ENCODE data around the gene KRTAP12-1. TPM values are rescaled to one million over a fixed set of nuclear protein-coding genes. Genes with fewer than 3 reads are reported as not detected.

The KRTAP12-1 gene
- polyA plus RNA-seq, 3 donors = not detected

DNA sequence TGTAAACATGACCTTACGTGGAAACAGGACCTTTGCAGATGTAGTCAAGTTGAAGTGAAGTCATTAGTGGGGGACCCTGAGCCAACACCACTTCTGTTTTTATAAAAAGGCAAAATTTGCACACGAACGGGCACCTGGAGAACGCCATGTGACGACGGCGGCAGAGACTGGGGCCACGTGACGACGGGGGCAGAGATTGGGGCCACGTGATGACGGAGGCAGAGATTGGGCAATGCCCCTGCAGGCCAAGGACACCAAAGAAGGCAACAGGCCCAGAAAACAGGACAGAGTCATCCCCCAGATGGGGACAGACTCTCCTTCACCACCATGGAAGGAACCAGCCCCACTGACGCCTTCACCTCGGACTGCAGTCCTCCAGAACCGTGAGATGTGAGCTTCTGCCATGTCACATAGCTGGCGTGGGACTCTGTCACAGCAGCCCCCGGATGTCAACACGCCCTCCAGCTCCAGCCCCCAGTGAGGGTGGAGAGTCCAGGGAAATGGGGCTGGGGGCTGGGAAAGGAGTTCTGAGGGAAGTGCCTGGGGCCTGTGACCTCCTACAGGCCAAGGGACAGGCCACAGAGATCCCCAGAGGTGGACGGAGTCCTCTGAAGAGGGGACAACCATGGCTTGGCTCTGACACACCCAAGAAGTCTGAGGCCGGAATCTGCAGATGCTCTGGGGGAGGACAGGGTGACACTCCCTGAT, 31.5 kb downstream of the KRTAP12-1 start:
- Histone ChIP-seq H3K36me3 (replicated peaks in 1 of 2; ENCODE audit: control insufficient read depth in 1 of 2, insufficient read depth in 2 of 2, low read length in 2 of 2) (no peaks in the 10 kb centered on the region), H3K9ac (ENCODE audit: insufficient read depth, low read length, poor library complexity, severe bottlenecking) (no peak overlapping the region), H2AFZ (ENCODE audit: insufficient read depth, low read depth, low read length, poor library complexity, severe bottlenecking) (no peak overlapping the region), H3K79me2 (ENCODE audit: insufficient read depth, low read length) (no peaks in the 10 kb centered on the region), H3K4me2 (replicated peaks; ENCODE audit: extremely low read depth, low read length, poor library complexity, severe bottlenecking) (no peak overlapping the region), H3K4me1 (ENCODE audit: control insufficient read depth in 1 of 2, insufficient read depth in 2 of 2, low read length in 2 of 2) (no peaks in the 10 kb centered on the region), H4K20me1 (ENCODE audit: insufficient read depth, low read length) (no peaks in the 10 kb centered on the region), H3K4me3 (replicated peaks in 1 of 3; ENCODE audit: low read depth in 2 of 3, low read length in 3 of 3) (no peak overlapping the region), H3K27ac (ENCODE audit: low read depth in 1 of 2, low read length in 2 of 2) (no peak overlapping the region), H3K27me3 (ENCODE audit: control insufficient read depth in 2 of 2, insufficient read depth in 2 of 2, low read length in 2 of 2) (no peaks in the 10 kb centered on the region), H3K9me3 (replicated peaks in 1 of 2; ENCODE audit: control insufficient read depth in 1 of 2, insufficient read depth in 1 of 2, low read length in 2 of 2) (peaks cover 1 to 18% of the 10 kb centered on the region in 2 donors)
- no peak overlapping the region for H3K4me3 Mint-ChIP-seq
- TF ChIP-seq, protein P1, sequence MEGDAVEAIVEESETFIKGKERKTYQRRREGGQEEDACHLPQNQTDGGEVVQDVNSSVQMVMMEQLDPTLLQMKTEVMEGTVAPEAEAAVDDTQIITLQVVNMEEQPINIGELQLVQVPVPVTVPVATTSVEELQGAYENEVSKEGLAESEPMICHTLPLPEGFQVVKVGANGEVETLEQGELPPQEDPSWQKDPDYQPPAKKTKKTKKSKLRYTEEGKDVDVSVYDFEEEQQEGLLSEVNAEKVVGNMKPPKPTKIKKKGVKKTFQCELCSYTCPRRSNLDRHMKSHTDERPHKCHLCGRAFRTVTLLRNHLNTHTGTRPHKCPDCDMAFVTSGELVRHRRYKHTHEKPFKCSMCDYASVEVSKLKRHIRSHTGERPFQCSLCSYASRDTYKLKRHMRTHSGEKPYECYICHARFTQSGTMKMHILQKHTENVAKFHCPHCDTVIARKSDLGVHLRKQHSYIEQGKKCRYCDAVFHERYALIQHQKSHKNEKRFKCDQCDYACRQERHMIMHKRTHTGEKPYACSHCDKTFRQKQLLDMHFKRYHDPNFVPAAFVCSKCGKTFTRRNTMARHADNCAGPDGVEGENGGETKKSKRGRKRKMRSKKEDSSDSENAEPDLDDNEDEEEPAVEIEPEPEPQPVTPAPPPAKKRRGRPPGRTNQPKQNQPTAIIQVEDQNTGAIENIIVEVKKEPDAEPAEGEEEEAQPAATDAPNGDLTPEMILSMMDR (IDR thresholded peaks at IDR 0.05) = no peak
- H3K27me3 Mint-ChIP-seq (ENCODE audit: low read depth in 3 of 3) = peaks cover 2 to 14% (median 6%) of the 10 kb centered on the region in 3 donors
- no peak for DNase-seq
- intact Hi-C loops (cut with micrococcal nuclease) = no loop called here
- WGBS (ENCODE audit: insufficient coverage) = 85% methylated on average over 15 of the region's 20 CpGs
- H3K27ac Mint-ChIP-seq = no peak overlapping the region
- no peaks in the 10 kb centered on the region for H3K36me3 Mint-ChIP-seq
- H3K9me3 Mint-ChIP-seq = peaks cover 9 to 30% (median 21%) of the 10 kb centered on the region in 7 donors
- no peaks in the 10 kb centered on the region for H3K4me1 Mint-ChIP-seq

DNA sequence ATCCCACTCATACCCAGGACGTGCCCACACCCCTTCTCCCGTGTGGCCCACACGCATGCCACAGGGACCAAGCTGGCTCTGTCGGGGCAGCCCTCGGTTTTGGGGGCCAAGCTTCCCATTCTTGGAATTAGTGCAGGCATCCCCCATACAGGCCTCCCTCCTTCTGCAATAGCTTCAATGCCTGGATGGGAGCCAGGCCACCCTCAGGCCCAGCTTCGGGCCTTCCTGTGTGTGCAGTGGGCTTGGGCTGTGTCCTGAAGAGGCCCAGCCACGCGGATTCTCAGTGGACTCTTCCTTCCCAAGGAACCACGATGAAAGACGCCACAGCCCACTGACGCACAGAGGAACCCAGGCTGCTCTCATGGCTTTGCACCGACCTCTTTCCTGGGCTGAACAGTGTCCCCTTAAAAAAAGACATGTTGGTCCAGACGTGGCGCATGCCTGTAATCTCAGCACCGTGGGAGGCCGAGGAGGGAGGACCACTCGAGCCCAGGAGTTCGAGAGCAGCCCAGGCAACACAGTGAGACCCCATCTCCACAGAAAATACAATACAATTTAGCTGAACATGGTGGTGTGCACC, 32.4 kb downstream of the KRTAP12-1 start:
- Histone ChIP-seq H3K27me3 (ENCODE audit: control insufficient read depth in 2 of 2, insufficient read depth in 2 of 2, low read length in 2 of 2) (no peaks in the 10 kb centered on the region), H3K9ac (ENCODE audit: insufficient read depth, low read length, poor library complexity, severe bottlenecking) (no peak overlapping the region), H2AFZ (ENCODE audit: insufficient read depth, low read depth, low read length, poor library complexity, severe bottlenecking) (no peak overlapping the region), H3K4me3 (replicated peaks in 1 of 3; ENCODE audit: low read depth in 2 of 3, low read length in 3 of 3) (no peak overlapping the region), H3K9me3 (replicated peaks in 1 of 2; ENCODE audit: control insufficient read depth in 1 of 2, insufficient read depth in 1 of 2, low read length in 2 of 2) (peaks cover 9 to 16% of the 10 kb centered on the region in 2 donors), H3K36me3 (replicated peaks in 1 of 2; ENCODE audit: control insufficient read depth in 1 of 2, insufficient read depth in 2 of 2, low read length in 2 of 2) (no peaks in the 10 kb centered on the region), H3K4me2 (replicated peaks; ENCODE audit: extremely low read depth, low read length, poor library complexity, severe bottlenecking) (no peak overlapping the region), H3K79me2 (ENCODE audit: insufficient read depth, low read length) (no peaks in the 10 kb centered on the region), H4K20me1 (ENCODE audit: insufficient read depth, low read length) (no peaks in the 10 kb centered on the region), H3K4me1 (ENCODE audit: control insufficient read depth in 1 of 2, insufficient read depth in 2 of 2, low read length in 2 of 2) (no peaks in the 10 kb centered on the region), H3K27ac (ENCODE audit: low read depth in 1 of 2, low read length in 2 of 2) (no peak overlapping the region)
- DNase-seq = no peak
- peaks cover under 1 to 14% (median 6%) of the 10 kb centered on the region in 3 donors for H3K27me3 Mint-ChIP-seq (ENCODE audit: low read depth in 3 of 3)
- no peaks in the 10 kb centered on the region for H3K4me1 Mint-ChIP-seq
- intact Hi-C loops (cut with micrococcal nuclease) = no loop called here
- TF ChIP-seq, protein P1 (IDR thresholded peaks at IDR 0.05) = no peak
- no peak overlapping the region for H3K4me3 Mint-ChIP-seq
- 89% methylated on average over 11 of the region's 18 CpGs for WGBS (ENCODE audit: insufficient coverage)
- H3K36me3 Mint-ChIP-seq = no peaks in the 10 kb centered on the region
- peaks cover 15 to 31% (median 26%) of the 10 kb centered on the region in 7 donors for H3K9me3 Mint-ChIP-seq
- no peak overlapping the region for H3K27ac Mint-ChIP-seq

Measured in CD14-positive monocyte (primary cell).